Measurements from ENCODE around the gene ITCH.
"Not testable (repeated sequence)": the region's sequence is repeated elsewhere in the genome, so short reads cannot be mapped to it uniquely, and the experiment has no call there.

ITCH gene

DNA sequence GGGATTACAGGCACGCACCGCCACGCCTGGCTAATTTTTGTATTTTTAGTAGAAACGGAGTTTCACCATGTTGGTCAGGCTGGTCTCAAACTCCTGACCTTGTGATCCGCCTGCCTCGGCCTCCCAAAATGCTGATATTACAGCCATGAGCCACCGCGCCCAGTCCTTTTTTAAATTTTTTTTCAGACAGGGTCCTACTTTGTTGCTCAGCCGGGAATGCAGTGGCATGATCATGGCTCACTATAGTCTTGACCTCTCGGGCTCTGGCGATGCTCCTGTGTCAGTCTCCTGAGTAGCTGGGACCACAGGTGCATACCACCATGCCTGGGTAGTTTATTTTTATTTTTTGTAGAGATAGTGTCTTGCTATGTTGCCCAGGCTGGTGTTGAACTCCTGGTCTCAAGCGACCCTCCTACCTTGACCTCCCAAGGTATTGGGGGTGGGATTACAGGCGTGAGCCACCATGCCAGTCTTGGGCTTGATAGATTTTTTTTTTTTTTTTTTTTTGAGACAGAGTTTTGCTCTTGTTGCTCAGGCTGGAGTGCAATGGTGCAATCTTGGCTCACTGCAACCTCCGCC lies 19.9 kb downstream of the ITCH start:
- DNase-seq, result not testable (repeated sequence)

DNA sequence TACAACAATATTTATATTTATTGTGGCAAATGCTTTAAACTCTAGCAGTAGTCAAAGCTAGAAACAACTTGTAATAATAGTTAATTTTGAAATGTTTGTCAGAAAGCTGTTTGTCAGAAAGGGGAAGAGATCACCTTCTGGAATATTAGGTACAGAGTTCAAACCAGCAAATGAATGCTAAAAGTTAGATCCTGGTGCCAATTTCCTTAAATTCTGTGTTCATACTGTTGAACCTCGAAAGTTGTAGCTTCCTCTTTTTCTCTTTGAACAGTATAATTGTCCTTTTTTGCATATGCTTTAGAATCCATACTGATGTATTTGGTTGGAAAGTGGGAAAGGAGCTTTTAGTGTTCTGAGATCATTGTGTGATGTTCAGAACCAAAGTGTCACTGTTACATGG lies 22.4 kb downstream of the ITCH start:
- no peak for DNase-seq

DNA sequence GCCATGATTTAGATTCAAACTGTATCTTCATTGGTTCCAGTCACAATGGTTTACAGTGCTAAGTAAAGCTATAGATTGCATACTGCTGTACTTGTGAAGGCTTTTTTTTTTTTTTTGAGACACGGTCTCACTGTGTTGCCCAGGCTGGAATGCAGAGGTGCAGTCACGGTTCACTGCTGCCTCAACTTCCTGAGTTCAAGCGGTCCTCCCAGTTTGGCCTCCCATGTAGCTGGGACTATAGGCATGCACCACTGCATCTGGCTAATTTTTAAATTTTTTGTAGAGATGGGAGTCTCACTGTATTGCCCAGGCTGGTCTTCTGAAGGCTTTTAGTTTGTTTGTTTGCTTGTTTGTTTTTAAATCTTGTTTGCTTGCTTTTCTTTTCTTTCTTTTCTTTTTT lies 24.9 kb downstream of the ITCH start:
- DNase-seq, result no peak

DNA sequence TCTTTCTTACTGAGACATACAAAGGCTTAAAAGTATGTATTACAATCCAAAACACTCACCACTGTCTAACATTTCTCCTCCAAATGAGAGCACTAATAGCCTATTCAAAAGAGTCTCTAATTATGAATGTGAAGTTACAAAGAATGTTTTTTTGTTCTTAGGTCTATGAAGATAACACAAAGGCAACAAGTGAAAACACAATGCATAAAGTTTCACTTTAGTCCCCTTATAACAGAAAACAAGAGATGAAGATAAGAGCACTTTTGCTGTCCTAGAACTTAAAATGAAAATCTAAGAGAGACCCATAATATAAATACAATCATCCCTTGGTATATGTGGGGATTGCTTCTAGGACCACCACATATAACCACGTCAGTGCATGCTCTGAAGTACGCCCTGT lies 25.6 kb downstream of the ITCH start:
- DNase-seq, result no peak

DNA sequence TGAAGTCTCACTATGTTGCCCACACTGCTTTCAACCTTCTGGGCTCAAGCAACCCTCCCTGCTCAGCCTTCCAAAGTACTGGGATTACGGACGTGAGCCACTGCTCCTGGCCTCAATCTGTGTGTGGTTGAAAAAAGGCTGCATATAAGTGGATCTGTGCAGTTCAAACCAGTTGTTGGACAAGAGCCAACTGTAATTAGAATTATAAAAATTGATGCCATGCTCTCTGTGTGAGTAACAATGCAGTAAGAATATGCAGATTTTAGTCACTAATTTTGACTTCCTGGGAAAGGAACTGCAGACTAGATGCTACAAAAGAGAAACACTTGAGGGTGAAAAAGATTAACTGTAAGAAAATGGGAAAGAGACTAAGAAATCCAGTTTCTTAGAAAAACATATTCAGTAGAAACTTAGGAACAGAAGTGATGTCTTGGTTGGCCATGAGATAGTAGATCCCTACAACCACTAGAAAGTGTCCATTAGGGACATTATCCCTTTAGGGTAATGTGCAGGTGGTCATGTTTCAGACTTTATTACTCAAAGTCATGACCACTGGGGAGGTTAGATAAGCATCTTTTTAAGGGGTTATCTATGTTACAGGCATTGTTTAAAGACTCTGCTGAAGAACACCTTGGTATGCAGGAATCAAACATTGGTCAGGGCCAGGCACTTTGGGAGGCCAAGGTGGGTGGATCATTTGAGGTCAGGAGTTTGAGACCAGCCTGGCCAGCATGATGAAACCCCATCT lies 26.3 kb downstream of the ITCH start:
- no peak for DNase-seq

DNA sequence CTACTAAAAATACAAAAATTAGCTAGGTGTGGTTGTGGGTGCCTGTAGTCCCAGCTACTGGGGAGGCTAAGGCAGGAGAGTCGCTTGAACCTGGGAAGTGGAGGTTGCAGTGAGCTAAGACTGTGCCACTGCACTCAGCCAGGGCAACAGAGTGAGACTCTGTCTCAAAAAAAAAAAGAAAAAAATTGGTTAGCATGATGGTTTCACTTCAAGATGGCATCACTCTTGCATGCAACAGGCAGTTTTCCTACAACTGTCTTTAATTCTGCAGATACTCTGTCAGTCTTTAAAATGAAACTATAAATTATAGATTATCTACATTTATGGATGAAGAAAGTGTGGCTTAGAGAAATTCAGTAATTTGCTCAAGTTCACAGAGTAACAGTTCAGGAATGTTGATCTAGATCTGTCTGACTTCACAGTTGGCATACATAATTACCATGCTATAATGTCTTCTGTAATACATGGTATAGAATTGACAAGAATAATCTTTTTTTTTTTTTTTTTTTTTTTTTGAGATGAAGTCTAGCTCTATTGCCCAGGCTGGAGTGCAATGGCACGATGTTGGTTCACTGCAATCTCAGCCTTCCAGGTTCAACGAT lies 27.0 kb downstream of the ITCH start:
- no peak for DNase-seq

DNA sequence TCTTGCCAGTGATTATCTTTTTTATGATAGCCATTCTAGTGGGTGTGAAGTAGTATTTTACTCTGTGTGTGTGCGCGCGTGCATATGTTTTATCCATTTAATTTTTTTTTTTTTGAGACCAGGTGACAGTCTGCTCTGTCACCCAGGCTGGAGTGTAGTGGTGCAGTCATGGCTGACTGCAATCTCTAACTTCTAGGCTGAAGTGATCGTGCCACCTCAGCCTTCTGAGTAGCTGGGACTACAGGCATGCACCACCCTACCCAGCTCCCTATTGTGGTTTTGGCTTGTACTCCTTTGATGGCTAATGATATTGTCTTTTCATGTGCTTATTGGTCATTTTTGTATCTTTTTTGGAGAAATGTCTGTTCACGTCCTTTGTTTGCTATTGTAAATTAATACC lies 33.3 kb downstream of the ITCH start:
- no peak for DNase-seq

DNA sequence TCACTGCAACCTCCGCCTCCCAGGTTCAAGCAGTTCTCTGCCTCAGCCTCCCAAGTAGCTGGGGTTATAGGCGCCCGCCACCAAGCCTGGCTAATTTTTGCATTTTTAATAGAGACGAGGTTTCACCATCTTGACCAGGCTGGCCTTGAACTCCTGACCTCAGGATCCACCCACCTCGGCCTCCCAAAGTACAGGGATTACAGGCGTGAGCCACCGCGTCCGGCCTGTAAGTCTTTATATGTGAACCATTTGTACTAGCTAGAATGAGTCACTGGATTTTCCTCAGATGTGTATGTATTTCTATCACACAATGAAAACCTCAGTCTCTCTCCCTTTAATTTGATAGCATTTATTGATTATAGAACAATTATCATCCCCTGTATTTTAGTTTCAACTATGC lies 34.0 kb downstream of the ITCH start:
- DNase-seq, result no peak

DNA sequence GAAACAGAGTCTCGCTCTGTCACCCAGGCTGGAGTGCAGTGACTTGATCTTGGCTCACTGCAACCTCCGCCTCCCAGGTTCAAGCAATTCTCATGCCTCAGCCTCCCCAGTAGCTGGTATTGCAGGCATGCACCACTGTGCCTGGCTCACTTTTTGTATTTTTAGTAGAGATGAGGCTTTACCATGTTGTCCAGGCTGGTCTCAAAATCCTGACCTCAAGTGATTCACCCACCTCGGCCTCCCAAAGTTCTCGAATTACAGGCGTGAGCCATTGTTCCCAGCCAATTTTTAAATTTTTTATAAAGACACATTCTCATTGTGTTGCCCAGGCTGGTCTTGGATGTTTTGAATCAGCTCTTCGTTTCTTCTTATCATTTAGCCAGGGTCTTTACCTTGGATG lies 37.7 kb downstream of the ITCH start:
- DNase-seq, result not testable (repeated sequence)

DNA sequence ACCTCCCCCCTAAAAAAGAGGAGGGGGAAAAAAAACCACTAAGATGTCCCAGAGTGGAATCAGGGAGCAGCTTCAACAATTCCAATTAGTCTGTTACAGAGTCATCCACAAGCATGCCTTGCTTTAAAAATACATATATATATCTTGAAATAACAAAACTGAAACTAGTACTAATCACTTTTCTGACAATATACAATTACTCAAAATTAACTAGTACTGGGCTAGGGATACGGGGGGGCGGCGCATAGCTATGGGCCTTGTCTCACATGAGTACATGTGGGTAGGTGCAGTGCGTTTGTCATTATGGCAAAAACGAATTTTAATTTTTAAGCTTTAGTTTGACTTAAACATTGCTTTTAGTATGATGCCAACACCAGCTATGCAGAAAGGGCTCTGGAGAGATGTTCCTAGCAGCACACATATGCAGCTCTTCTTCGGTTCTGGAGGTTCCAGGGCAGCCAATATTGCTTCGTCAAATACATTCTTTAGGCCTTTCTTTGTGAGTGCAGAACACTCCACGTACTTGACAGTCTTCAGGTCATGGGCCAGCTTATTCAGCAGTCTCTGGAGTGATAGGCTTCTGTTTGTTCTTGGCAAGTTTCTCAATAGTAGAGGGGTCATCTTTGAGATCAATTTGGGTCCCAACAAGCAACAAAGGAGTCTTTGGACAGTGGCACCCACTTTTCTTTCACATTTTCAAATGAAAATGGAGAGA lies 38.8 kb downstream of the ITCH start:
- no peak for DNase-seq

DNA sequence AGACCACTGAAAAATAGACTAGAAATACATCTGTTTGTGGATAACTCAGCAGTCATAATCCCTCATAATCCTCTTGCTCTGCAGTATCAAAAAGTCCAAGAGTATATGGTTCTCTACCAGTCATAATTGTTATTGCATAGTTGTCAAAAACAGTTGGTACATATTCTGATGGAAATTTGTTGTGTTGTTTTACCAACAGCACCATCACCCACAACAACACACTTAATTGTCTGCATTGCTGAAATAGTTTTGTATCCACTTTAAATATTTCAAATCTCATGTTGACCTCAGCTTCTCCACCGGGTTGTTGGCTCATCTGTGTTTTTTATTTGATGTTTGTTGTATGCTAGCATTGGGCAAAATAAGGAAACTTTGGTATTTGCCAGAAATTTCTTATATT lies 39.4 kb downstream of the ITCH start:
- no peak for DNase-seq

DNA sequence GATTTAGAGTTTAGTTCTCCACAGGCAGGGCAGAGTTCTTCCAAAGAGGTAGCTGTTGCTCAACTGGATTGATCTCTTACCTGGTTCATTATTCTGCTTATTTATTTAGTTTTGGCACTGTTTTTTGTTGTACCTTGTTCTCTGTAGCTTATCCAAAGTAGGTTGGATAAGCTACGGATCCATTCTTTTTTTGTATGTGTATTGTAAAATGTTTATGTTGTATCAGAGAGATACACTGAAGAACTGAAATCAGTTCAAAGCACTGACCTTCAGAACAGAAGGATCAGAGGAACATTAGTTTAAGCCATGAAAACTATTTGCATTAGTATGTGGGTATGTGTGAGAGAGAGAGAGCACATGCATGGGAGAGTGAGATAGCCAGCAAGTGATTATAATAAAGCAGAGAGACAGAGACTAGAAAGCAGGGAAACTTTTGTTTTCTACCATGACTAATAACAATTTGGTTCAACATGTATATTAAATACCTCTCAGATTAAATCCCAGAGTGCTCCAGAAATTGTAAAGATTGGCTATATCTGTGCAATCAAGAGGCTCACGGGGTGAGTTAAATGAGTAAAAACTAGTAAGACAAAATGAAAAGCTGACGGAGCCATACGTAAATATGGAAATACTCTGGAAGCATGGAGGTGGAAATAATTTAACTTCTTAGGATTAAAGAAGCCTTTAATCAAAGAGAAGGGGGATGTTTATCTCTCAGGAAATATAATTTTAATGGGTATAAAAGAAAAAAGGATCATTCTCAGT lies 40.2 kb downstream of the ITCH start:
- DNase-seq, result no peak

DNA sequence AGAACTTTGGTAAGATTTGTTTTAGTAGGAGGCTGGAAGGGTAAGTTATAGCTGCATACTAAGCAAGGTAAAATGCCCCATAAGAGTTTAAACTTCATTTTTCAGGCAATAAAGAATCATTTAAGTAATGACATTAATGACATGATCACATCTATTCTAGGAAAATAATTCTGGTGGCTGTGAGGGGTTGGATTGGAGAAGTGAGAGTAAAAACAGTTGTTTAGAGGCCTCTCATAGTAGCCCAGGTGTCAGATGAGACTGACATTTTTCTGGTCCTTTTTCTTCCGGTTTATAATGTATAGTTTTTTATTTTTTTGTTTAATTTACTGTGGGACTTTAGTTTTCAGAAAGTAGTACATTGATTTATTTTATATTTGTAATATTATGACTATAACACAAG lies 40.8 kb downstream of the ITCH start:
- no peak for DNase-seq

DNA sequence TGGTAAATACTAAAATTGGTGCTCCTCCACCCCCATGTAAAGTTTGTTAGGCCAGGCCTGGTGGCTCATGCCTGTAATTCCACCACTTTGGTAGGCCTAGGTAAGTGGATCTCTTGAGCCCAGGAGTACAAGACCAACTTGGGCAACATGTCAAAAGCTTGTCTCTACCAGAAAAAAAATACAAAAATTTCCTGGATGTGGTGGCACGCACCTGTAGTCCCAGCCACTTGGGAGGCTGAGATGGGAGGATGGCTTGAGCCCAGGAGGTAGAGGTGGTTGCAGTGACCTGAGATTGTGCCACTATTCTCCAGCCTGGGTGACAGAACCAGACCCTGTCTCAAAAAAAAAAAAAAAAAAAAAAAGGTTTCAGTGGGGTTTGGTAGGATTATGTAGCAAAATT lies 41.7 kb downstream of the ITCH start:
- no peak for DNase-seq

DNA sequence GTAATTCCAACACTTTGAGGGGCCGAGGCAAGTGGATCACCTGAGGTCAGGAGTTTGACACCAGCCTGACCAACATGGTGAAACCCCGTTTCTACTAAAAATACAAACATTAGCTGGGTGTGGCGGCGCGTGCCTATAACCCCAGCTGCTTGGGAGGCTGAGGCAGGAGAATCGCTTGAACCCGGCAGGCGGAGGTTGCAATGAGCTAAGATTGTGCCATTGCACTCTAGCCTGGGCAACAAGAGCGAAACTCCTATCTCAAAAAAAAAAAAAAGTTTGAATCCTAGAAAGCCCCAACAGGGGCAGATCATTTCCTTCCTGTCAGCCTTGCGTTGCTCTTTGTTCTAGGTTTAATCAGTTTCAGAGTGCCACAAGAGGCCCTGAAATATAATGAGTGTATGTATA lies 42.2 kb downstream of the ITCH start:
- not testable (repeated sequence) for DNase-seq

DNA sequence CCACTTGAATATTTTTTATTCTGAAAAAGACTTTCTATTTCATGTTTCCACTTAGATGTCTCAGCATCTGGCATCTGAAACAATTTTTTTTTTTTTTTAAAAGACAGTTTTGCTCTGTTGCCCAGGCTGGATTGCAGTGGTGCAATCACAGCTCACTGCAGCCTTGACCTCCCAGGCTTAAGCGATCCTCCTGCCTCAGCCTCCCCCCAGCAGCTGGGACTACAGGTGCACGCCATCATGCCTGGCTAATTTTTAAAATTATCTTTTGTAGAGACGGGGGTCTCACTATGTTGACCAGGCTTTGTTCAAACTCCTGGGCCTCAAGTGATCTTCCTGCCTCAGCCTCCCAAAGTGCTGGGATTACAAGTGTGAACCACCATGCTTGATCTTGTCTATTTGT lies 42.9 kb downstream of the ITCH start:
- DNase-seq, result not testable (repeated sequence)

DNA sequence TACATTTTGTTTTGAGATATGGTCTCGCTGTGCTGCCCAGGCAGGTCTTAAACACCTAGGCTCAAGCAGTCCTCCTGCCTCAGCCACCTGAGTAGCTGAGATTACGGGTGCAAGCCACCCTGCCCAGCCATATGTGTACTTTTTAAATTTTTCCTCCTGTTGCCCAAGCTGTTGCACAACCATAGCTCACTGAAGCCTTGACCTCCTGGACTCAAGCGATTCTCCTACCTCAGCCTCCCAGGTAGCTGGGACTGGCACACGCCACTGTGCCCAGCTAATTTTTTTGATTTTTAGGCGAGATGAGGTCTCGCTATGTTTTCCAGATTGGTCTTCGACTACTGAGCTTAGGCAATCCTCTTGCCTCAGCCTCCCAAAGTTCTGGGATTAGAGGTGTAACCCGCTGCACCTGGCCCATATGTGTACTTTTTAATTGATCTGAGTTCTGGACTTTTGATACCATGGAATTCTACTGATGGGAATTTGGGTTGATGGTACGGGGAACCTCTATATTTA lies 44.9 kb downstream of the ITCH start:
- DNase-seq, result no peak

DNA sequence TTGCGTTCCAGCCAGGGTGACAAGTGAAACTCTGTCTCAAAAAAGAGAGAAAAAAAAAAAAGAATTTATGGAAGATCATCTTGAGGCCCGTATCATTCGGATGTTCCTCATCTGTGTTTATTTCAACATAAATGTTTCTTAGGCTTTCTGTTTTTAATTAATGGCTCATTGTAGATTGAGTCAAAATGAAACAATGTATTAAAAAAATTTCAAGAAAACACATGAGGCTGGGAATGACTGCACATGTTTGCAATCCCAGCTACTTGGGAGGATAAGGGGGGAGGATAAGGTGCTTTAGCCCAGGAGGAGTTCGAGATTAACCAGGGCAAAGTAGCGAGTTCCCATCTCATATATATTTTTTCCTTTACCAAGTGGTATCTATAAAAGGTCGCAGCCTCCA lies 47.3 kb downstream of the ITCH start:
- no peak for DNase-seq

DNA sequence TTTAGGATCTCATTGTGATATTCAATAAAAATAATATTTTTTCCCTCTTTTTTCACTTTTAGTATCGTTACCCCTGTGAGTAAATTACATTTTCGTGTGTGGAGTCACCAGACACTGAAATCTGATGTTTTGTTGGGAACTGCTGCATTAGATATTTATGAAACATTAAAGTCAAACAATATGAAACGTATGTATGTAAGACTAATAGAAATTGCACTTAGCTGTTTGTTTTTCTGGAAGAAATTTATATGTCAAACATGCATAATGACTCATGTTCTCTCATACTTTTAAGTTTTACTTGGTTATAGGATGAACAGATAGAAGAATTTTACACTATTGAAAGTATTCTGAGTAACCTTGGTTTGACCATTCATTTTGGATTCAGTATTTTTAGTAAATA lies 49.4 kb downstream of the ITCH start:
- no peak for DNase-seq

DNA sequence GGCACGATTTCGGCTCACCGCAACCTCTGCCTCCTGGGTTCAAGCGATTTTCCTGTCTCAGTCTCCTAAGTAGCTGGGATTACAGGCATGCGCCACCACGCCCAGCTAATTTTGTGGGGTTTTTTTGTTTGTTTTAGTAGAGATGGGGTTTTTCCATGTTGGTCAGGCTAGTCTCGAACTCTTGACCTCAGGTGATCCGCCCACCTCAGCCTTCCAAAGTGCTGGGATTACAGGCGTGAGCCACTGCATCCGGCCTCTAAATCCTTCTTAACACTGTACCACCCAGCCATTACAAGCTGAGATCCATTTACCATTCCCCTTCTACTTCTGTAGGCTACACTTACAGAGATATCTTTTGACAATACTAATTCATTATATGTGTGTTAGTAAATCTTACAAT lies 51.5 kb downstream of the ITCH start:
- not testable (repeated sequence) for DNase-seq

DNA sequence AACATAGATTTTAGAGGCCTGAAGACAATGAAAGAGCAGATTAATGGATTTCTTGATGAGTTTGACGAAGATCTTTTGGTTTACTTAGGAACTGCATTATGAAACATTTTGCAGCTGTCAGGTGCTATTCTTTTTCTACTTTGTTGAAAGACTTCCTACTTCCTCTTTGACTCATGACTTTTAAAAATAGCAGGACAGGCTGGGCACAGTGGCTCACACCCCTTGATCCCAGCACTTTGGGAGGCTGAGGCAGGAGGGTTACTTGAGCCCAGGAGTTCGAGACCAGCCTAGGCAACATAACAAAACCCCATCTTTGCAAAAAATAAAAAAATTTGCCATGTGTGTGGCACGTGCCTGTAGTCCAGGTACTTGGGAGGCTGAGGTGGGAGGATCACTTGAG lies 52.0 kb downstream of the ITCH start:
- no peak for DNase-seq

DNA sequence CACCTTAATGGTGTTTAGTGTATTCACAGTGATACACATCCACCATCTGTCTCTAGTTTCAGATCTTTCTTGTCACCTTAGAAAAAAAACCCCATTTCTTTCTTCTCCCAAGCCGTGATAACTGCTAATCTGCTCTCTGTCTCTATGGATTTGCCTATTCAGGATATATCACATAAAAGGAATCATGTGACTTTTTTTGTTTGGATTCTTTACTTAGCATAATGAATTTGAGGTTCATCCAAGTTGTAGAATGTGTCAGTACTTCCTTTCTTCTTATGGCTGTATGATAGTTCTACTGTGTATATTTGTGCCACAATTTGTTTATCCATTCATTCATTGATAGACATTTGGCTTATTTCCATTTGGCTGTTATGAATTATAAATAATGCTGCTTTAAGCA lies 57.1 kb downstream of the ITCH start:
- no peak for DNase-seq

DNA sequence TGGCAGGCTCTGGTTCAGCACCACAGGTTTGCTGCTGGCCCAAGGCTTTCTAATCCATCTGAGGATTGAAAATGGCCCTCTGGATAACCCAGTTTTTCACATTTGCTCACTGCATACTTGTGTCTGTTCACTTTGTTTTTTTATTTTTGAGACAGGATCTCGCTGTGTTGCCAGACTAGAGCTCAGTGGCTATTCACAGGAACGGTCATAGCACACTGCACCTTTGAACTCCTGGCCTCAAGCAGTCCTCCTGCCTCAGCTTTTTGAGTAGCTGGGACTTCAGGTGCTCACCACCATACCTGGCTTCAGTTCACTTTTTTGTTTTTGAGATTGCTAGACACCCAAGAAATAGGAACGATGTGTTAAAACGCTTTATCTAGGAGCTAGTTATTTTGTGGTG lies 57.9 kb downstream of the ITCH start:
- no peak for DNase-seq
